Measurements from ENCODE around the gene PPP1R3F.

GRCh38 chrX:49257074-49257790 lies 12.4 kb upstream of the PPP1R3F start:
- no peak for TF ChIP-seq POLR2A (IDR thresholded peaks at IDR 0.05)
- no peak for TF ChIP-seq CTCF (IDR thresholded peaks at IDR 0.05)
- TF ChIP-seq POLR2AphosphoS5 (IDR thresholded peaks at IDR 0.05): no peak

Data from breast epithelium (tissue), 3 donors.